GM18951 (cell line): Measurements from ENCODE around the gene BSCL2.

Experiments
- POLR2A ChIP-seq: IDR thresholded peaks from 4 replicates; pipeline ENCODE4 v1.6.1; 2011; ENCODE audit warnings: mild to moderate bottlenecking; ENCODE audit not compliant: insufficient read length, insufficient read depth; ENCODE audit errors: extremely low read depth
- in situ Hi-C: fragments of 300-500 bp; cut with MboI; formaldehyde crosslinking; loops from one replicate; pipeline ENCODE4 v1.12.0; 2022; ENCODE audit warnings: low sequenced_read_pairs, mixed read lengths, inconsistent platforms; ENCODE audit not compliant: unreplicated experiment

The BSCL2 gene

DNA sequence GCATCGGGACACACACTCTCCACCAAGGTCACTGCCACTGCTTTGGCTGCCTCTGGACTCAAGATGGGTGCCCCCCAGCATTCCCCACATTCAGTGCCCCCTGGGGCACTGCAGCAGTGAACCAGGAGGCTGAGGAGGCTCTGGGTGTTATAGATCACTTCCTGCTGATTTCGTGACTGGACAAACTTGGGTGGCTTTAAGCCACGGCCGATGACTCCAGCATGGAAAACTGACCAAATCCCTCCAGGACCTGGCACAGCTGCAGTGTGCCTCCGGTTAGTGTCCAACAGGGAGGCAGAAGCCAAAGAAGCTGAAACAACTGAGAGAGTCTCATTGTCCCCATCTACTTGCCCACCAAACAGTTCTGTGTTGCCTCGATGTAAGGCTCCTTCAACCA, 59.6 kb downstream of the BSCL2 start:
- no peak for TF ChIP-seq POLR2A
- in situ Hi-C loops = no loop called here

DNA sequence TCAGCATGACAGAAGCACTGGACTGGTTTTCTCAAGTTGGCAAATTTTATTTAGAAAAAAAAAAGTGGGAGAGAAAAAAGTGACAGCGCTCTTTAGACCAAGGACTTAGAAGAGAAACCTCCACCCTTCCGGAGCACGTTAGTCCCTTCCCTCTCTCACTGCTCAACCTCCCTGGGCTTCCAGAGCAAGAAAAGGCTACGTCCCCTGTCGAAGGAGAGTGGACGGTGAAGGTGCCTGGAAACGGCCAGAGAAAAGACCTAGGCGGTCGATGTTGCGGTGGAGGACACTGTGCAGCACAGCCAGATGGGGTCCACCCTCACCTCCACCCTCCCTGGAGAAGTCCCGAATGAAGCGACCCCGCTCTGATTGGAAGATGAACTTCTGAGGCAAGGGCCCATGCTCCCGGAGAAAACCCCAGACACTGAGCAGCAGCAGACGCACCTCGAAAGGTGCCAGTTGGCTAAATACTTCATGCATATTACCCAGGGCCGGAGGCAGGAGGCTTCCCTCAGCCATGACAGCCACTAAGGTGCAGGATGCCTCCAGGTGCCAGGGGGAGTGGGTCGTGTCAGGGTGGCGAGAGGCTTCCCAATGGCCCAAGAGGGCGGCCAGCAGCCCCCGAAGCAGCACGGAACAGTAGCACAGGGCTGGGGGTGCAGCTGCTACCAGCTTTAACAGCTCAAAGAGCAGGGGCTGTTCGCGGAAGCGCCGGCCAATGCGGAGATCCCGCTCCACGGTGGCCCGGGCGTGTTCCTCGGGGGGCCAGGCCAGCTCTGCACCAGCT, 60.2 kb downstream of the BSCL2 start:
- TF ChIP-seq POLR2A = no peak
- in situ Hi-C loops = no loop called here

DNA sequence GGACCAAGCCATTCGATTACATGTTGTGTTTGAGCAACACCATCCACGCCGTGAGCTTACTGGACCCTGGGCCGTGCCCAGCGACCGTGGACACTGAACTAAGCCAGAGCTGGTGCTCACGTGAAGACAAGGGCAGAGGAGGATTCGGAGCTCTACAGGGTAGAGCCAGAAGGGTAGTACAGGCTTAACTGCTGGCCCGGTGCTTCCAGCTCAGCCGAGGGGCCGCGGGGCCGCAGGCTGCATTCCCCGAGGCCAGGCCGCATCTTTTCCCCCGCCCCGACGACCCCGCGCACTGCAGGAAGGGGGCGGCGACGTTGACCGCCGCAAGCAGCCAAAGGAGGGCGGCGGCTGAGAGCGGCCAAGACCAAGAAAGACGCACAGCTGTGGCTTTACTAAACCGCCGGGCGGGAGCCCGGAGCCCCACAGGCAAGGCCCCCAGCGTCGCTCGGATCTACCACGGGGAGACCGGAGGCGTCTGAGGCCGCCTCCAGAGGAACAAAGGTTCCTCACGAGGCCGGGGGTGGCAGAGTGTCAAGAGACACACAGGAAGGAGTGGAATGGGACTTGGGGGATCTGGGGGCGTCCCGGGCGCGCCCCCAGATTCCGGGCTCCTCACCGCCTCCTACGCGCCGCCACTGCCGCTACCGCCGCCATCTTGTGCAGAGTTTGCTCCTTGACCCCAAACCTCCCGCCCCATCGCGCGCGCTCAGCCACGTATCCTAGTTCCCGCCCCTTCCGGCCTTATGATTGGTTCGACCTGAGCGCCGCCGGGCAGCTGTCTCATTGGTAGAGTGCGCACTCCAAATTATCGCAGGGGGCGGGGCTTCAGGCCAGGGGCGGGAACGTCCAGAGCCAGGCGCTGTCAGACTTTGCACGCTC, 61.0 kb downstream of the BSCL2 start, which contains the start of gene GANAB:
GANAB (minus strand) TSS at position 668 of the 879 bp plus-strand sequence; CDS start at position 654, 14 bp downstream.
- TF ChIP-seq POLR2A = peak; percentile 95
- in situ Hi-C loops = no loop called here

DNA sequence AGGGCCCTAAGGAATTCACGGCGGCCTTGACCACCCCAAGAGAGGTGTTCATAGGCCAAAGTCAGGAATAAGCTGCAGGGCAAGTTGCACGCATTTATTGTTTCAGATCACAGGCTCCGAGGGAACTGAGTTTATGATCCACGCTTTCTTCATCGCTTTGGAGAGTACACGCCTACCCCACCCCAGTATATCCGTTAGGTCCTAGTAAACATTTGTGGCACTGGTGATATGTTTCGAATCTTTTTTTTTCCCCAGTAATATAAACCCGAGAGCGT, 61.6 kb downstream of the BSCL2 start:
- in situ Hi-C loops = no loop called here
- no peak for TF ChIP-seq POLR2A

DNA sequence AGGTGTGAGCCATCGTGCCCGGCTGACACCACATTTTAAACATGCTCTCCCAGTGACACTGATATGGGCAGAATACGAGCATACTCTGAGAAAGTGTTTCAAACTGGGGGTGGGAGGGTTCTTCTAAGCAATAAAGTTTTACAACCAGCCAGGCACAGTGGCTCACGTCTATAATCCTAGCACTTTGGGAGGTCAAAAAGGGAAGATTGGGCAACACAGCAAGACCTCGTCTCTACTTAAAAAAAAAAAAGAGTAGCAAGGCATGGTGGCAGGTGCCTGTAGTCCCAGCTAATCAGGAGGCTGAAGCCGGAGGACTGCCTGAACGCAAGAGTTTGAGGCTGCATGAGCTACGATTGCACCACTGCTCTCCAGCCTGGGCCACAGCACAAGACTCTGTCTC, 63.0 kb downstream of the BSCL2 start:
- TF ChIP-seq POLR2A = no peak
- in situ Hi-C loops = no loop called here
